K562 (cell line): ENCODE measurements around the gene ZNF787. TPM values are rescaled to one million over a fixed set of nuclear protein-coding genes. Genes with fewer than 3 reads are reported as not detected.

Experiments
- C11orf30 ChIP-seq: fragments of 450-650 bp; IDR thresholded peaks from 2 replicates; pipeline ENCODE4 v1.6.1; 2016; ENCODE audit warnings: low read depth, mild to moderate bottlenecking
- CBFA2T2 ChIP-seq: fragments of 450-650 bp; conservative IDR thresholded peaks from 2 replicates; pipeline ENCODE4 v1.6.1; 2017; ENCODE audit warnings: mild to moderate bottlenecking
- CREB3 ChIP-seq: fragments of 450-650 bp; conservative IDR thresholded peaks from 2 replicates; pipeline ENCODE4 v1.6.1; 2016; ENCODE audit warnings: missing genetic modification characterization, low read depth, mild to moderate bottlenecking, missing compliant biosample characterization, moderate library complexity
- DIDO1 ChIP-seq: fragments of 450-650 bp; IDR thresholded peaks from 2 replicates; pipeline ENCODE4 v1.6.1; 2016; ENCODE audit warnings: low read depth, missing biosample characterization, missing genetic modification characterization
- FOXJ3 ChIP-seq: sonication (generic); formaldehyde crosslinking; IDR thresholded peaks from 2 replicates; pipeline ENCODE4 v1.4.0; 2020; ENCODE audit warnings: mild to moderate bottlenecking, missing genetic modification reagents
- GATA2 ChIP-seq: sonication (generic); formaldehyde crosslinking; IDR thresholded peaks from 2 replicates; pipeline ENCODE4 v1.4.0; 2020; ENCODE audit warnings: mild to moderate bottlenecking, missing genetic modification reagents
- GTF2E2 ChIP-seq: fragments of 200-800 bp; sonication (Bioruptor generic); IDR thresholded peaks from 2 replicates; pipeline ENCODE4 v1.6.1; 2016; ENCODE audit warnings: missing genetic modification characterization, missing compliant biosample characterization
- HINFP ChIP-seq: fragments of 450-650 bp; conservative IDR thresholded peaks from 2 replicates; pipeline ENCODE4 v1.6.1; 2016; ENCODE audit warnings: missing genetic modification characterization, low read depth, mild to moderate bottlenecking, control low read depth, missing compliant biosample characterization
- L3MBTL2 ChIP-seq: fragments of 450-650 bp; IDR thresholded peaks from 2 replicates; pipeline ENCODE4 v1.6.1; 2016; ENCODE audit warnings: mild to moderate bottlenecking, moderate library complexity
- MCM5 ChIP-seq: fragments of 450-650 bp; IDR thresholded peaks from 2 replicates; pipeline ENCODE4 v1.6.1; 2016; ENCODE audit warnings: low read depth
- MTF1 ChIP-seq: fragments of 250-450 bp; sonication (Bioruptor Pico); IDR thresholded peaks from 2 replicates; pipeline ENCODE4 v1.9.0; 2021; ENCODE audit warnings: moderate library complexity, mild to moderate bottlenecking, inconsistent platforms, borderline replicate concordance
- NCOA2 ChIP-seq, 2 experiments: fragments of 450-650 bp; IDR thresholded peaks; 2 replicates each; pipeline ENCODE4 v1.6.1; 2018; ENCODE audit warnings: mild to moderate bottlenecking in 2 of 2, moderate library complexity in 1 of 2; ENCODE audit not compliant: partially characterized antibody in 2 of 2
- NFE2 ChIP-seq: IDR thresholded peaks from 2 replicates; pipeline ENCODE4 v1.6.1; 2014; ENCODE audit warnings: antibody characterized with exemption, low read depth
- PHF21A ChIP-seq: fragments of 450-650 bp; IDR thresholded peaks from 2 replicates; pipeline ENCODE4 v1.6.1; 2017; ENCODE audit warnings: low read depth, borderline replicate concordance
- POLR2AphosphoS2 ChIP-seq: IDR thresholded peaks from 2 replicates; pipeline ENCODE4 v1.6.1; 2012; ENCODE audit warnings: low read length, improper control_type of control experiment
- POLR2G ChIP-seq: fragments of 200-400 bp; formaldehyde crosslinking; IDR thresholded peaks from 2 replicates; pipeline ENCODE4 v1.6.1; 2017; ENCODE audit warnings: low read depth, mild to moderate bottlenecking, antibody characterized with exemption, low read length, moderate library complexity
- STAT5B ChIP-seq: fragments of 250-450 bp; sonication (Bioruptor Pico); IDR thresholded peaks from 2 replicates; pipeline ENCODE4 v1.8.0; 2021; ENCODE audit warnings: mild to moderate bottlenecking, inconsistent platforms
- TAF9B ChIP-seq: fragments of 450-650 bp; IDR thresholded peaks from 2 replicates; pipeline ENCODE4 v1.6.1; 2018; ENCODE audit warnings: mild to moderate bottlenecking; ENCODE audit not compliant: partially characterized antibody
- THAP12 ChIP-seq: fragments of 250-450 bp; sonication (Bioruptor Pico); IDR thresholded peaks from 2 replicates; pipeline ENCODE4 v1.9.0; 2021; ENCODE audit warnings: mild to moderate bottlenecking, inconsistent platforms
- ZNF133 ChIP-seq: fragments of 250-450 bp; sonication (Bioruptor Pico); IDR thresholded peaks from 2 replicates; pipeline ENCODE4 v1.4.0; 2020; ENCODE audit warnings: mild to moderate bottlenecking
- ZNF212 ChIP-seq: fragments of 450-650 bp; formaldehyde crosslinking; IDR thresholded peaks from 2 replicates; pipeline ENCODE4 v1.4.0; 2020; ENCODE audit warnings: mild to moderate bottlenecking
- ZNF395 ChIP-seq: fragments of 200-800 bp; sonication (Bioruptor generic); IDR thresholded peaks from 2 replicates; pipeline ENCODE4 v1.6.1; 2017; ENCODE audit warnings: missing genetic modification characterization, missing compliant biosample characterization
- ZNF639 ChIP-seq, 2 experiments: fragments of 200-800 bp in 1 of 2; sonication (Bioruptor generic) in 1 of 2; sonication (generic) in 1 of 2; formaldehyde crosslinking in 1 of 2; IDR thresholded peaks in 1 of 2; conservative IDR thresholded peaks in 1 of 2; 2 replicates each; pipeline versions ENCODE4 v1.5.0 to v1.6.1; 2016 to 2020; ENCODE audit warnings: missing compliant biosample characterization in 1 of 2, missing genetic modification characterization in 1 of 2, missing genetic modification reagents in 1 of 2
- polyA plus RNA-seq, 8 experiments: library from polyadenylated mRNA; depleted of rRNA in 4 of 8; stranded (reverse) in 5 of 8; unstranded in 3 of 8; fragments of >200 nt; fragmentation: Nextera tagmentation in 2 of 8; fragmentation: Illumina TruSeq in 1 of 8; extraction: Ambion mirVana in 2 of 8; extraction: Trizol in 1 of 8; gene quantifications; 2 replicates each; pipeline versions ENCODE4 v1.2.1 to v1.2.3, GENCODE V29; 2011 to 2014; ENCODE audit warnings: inconsistent platforms in 1 of 8, missing spikeins in 1 of 8
- total RNA-seq, 7 experiments: library from RNA; depleted of rRNA in 6 of 7; stranded (reverse); fragments of >200 nt in 6 of 7; fragmentation: Illumina TruSeq in 2 of 7; extraction: Trizol in 2 of 7; gene quantifications; 2 replicates each; pipeline versions ENCODE4 v1.2.1 to v1.2.3, GENCODE V29; 2011 to 2021; ENCODE audit warnings: low replicate concordance in 1 of 7

Gene ZNF787
- total and polyA plus RNA-seq, 9 of the 15 experiments (the other 6 are each of a cell fraction or from before 2014, with no cell fraction given): 0.45 to 77.6 (median 7.3) TPM

GRCh38 chr19:56170261-56170660 is 49.2 kb upstream of the ZNF787 start (continued):
- no peak for TF ChIP-seq CREB3 (tag)
- TF ChIP-seq C11orf30: peak; percentile 90
- no peak for TF ChIP-seq PHF21A
- TF ChIP-seq ZNF639 (CRISPR knock-in tag; conservative IDR thresholded peaks at IDR 0.05 in 1 of 2, IDR thresholded peaks at IDR 0.05 in 1 of 2): no peak
- TF ChIP-seq GATA2 (CRISPR knock-in tag): no peak
- TF ChIP-seq L3MBTL2: peak; percentile 61; the same call in 1 of the 2 replicates
- no peak for TF ChIP-seq FOXJ3
- TF ChIP-seq DIDO1 (tag): no peak
- peak; percentile 43; the same call in 1 of the 2 replicates for TF ChIP-seq NFE2
- no peak for TF ChIP-seq ZNF212
- no peak for TF ChIP-seq NCOA2 (IDR thresholded peaks at IDR 0.05; ENCODE audit: partially characterized antibody in 2 of 2)
- no peak for TF ChIP-seq STAT5B (CRISPR knock-in tag)
- no peak for TF ChIP-seq ZNF395 (CRISPR knock-in tag)
- TF ChIP-seq ZNF133 (CRISPR knock-in tag): no peak
- no peak for TF ChIP-seq POLR2G
- TF ChIP-seq THAP12 (CRISPR knock-in tag): no peak
- peak; percentile 48 for TF ChIP-seq TAF9B
- no peak for TF ChIP-seq CBFA2T2
- no peak for TF ChIP-seq MCM5
- TF ChIP-seq HINFP (tag): no peak
- TF ChIP-seq MTF1 (CRISPR knock-in tag): no peak
- TF ChIP-seq POLR2AphosphoS2: no peak
- TF ChIP-seq GTF2E2 (tag): no peak
